VCaP (cell line): Measurements from ENCODE around the gene RBFA.
"Not testable (repeated sequence)": the region's sequence is repeated elsewhere in the genome, so short reads cannot be mapped to it uniquely, and the experiment has no call there.

ENCODE experiments used
- H3K27ac ChIP-seq: fragments of 450-650 bp; 2 replicates; pipeline ENCODE4 v1.5.1; 2017
- CTCF ChIP-seq: fragments of 450-650 bp; conservative IDR thresholded peaks from 2 replicates; pipeline ENCODE4 v1.5.1; 2017; ENCODE audit warnings: mild to moderate bottlenecking, moderate library complexity

RBFA gene

DNA sequence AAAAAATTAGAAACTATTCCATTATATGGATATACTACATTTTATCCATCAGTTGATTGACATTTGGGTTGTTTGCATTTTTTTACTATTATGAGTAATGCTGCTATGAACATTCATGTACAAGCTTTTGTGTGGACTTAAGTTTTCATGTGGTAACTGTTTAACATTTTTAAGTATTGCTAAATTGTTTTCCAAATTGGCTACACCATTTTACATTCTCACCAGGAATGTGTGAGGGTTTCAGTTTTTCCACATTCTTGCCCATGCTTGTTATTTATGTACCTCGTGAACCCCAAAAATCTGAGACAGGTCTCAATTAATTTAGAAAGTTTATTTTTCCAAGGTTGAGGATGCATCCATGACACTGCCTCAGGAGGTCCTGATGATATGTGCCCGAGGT is 42.7 kb upstream of the RBFA start:
- no peak overlapping the region for H3K27ac ChIP-seq
- TF ChIP-seq CTCF = no peak

GRCh38 chr18:79999701-80000100 is 34.5 kb upstream of the RBFA start:
- not testable (repeated sequence) for H3K27ac ChIP-seq

DNA sequence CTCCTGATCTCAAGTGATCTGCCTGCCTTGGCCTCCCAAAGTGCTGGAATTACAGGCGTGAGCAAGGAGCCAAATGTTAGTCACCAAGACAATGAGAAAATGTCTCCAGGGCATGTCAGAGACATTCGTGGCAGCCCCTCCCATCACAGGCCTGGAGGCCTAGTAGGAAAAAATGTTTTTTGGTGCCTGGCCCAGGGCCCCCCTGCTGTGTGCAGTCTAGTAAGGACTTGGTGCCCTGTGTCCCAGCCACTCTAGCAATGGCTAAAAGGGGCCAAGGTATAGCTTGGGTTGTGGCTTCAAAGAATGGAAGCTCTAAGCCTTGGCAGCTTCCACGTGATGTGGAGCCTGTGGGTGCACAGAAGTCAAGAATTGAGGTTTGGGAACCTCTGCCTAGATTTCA is 33.4 kb upstream of the RBFA start:
- no peak for TF ChIP-seq CTCF
- no peak overlapping the region for H3K27ac ChIP-seq

- no peak overlapping the region for H3K27ac ChIP-seq
- TF ChIP-seq CTCF = no peak
Measured at GRCh38 chr18:80002468-80002867, 31.8 kb upstream of the RBFA start.

DNA sequence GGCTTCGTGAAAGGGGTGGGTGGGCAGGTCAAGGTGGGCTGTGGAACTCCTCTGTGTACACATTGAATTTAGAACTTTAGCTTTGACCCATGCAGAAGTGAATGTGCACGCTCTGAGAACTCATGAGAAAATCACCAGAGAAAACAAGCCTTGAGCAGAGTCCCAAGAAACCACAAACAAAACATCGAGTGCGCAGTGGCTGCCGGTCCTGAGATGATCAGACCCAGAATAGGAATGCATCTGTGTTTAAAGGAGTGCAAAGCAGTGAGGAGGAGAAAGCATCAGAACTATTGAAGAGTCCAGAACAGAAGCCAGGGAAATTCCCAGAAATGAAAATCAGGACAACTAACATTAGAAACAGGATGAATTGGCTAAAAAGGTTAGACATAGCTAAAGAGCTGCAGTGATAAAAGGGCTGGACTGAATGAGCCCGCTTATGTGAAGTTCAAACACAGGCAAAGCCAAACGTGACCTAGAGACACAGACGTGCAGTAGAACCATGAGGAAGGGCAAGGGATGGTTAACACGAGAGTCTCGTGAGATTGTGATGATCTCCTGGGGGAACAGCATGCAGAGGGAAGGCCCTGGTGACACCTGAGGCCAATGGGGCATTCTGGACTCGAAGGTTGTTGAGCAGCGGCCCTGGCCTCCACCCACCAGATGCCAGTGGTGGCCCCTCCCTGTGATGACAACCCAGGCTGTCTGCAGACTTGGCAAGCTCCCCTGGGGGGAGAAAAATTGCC is 29.5 kb upstream of the RBFA start:
- H3K27ac ChIP-seq = no peak overlapping the region
- no peak for TF ChIP-seq CTCF

DNA sequence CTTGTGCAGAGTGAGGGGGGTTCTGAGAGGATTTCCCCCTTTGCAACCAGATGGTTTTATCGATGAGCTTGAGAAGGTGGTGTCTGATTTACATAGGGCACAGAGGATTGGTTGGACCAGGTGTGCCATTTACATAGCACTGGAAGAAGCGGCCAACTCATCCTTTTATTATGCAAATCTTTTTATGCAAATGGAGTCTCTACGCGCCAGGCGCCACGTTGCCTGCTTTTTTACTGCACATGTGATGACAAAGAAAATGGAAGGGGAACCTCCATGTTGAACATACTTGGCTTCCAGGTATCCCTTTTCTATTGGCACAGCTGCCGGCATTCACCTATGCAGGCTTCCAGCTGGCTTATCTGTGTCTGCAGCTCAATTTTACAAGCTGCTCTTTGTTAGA is 27.5 kb upstream of the RBFA start:
- no peak for TF ChIP-seq CTCF
- no peak overlapping the region for H3K27ac ChIP-seq

- no peak for TF ChIP-seq CTCF
- H3K27ac ChIP-seq = no peak overlapping the region
Measured at GRCh38 chr18:80009661-80010550, 24.3 kb upstream of the RBFA start.

DNA sequence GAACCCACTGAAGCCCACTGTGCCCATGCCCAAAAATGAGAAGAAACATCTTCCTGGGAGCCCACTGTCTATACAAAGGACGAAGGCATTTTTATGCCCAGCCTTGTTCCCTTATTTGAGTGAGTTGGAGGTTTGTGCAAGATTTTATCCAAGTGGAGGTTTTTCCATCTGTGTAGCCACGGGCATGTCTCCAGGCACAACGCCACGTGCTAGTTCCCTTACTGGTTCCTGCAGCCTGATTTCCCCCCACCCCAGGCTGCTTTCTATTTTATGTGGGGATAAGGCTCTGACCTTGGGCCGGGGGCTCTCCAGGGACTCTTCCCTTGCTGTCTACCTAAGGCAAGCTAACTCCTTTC is 23.7 kb upstream of the RBFA start:
- TF ChIP-seq CTCF = no peak
- no peak overlapping the region for H3K27ac ChIP-seq

DNA sequence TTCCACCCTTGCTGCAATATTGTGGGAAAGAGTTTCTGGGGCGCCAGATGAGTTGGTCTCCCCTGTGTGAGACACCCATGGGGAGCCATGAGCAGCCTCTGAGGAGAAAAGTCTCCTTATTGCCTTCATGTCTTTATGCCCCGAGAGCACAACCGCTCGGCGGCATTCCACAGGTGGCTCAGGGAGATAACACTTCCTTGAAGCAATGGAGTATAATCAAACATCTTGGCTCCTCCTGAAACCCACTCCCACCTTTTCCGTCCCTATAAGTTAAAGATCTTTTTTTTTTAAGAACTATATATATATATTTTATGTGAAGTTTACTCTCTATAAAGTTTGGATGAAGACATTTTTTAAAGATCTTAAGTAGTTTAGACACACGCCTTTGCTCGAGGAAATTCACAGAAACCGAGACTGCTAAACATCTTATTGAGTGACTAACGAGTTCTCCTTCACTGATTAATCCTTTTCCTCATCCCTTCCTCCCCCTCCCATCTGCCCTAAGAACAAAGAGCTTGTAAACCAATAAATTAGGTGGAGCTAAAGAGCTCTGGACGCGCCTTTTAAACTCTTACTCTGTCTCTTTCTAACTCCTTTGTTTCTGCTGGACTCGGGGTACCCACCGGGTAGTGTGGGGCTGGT is 22.6 kb upstream of the RBFA start:
- H3K27ac ChIP-seq = not testable (repeated sequence)
